Activated T-helper 1 cell treated with Interleukin-2 at 50 U/mL for 16 hours (primary cell): ENCODE measurements around the gene HOXB6.

ENCODE experiments used
- DNase-seq: peaks from one replicate; pipeline ENCODE4 v3.0.0-alpha.2; 2020; ENCODE audit warnings: low read depth

The HOXB6 gene

DNA sequence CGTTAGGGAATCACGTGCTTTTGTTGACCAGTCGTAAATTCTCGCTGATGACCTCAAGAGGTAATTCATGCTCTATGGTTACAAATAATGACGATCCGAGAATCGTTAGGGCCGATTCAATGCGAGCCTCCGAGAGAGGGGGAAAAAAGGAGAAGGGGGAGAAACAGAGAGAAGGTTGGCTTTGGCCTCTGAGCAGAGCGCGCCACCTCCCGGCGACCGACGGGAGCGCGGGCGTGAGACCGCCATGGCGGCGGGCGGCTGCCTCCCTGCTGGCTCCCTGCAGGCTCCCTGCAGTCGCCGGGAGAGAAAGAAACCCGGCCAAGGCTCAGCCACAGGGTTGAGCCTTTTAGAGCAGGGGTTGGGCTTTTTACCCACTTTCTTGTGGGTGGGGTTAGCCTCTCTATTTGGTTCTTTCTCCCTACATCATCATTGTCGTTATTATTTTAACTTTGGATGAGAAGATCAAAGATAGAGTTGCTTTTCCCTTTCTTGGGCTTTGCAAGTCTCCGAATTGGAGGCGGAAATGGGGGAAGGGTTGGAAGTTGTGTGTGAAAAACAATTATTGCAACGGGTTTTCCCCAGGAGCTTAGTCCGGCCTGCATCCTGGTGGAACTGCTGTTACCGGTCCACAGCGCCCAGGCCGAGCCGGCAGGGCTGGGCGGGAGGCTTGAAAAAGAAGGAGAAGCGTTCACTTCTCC is 10.8 kb downstream of the HOXB6 start:
- DNase-seq = peak; percentile 67

DNA sequence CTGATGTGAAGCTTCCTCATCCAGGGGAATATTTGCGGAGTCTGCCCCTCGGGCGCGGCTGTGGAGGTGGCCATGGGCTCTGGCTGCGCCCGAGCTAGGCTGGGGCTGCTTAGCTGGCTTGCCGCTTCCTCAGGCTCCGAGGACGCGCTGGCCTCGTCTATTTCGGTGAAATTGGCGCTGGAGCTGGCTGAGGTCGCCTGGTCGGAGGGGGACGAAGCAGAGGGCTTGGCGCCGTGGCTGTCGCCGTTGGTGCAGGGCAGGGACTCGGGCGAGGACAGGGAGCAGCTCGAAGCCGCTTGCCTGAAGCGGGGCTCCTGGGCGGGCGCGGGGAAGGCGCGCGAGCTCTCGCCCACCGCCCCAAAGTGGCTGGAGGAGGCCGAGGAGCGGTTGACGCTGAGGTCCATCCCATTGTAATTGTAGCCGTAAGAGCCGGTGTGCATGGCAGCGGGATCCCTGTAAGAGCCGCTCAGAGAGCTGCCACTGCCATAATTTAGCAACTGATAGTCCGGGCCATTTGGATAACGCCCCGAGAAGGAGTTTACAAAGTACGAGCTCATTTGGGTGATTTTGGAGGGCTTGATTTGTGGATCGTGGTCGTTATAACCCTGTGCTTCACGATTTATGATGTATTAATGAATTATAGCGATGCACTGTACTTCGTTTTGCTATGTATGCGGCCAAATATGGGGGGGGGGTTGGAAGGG is 11.5 kb downstream of the HOXB6 start, which contains the start of gene HOXB5:
HOXB5 (minus strand) TSS at position 654 of the 704 bp plus-strand sequence; CDS start at position 557, 97 bp downstream.
- DNase-seq = no peak

DNA sequence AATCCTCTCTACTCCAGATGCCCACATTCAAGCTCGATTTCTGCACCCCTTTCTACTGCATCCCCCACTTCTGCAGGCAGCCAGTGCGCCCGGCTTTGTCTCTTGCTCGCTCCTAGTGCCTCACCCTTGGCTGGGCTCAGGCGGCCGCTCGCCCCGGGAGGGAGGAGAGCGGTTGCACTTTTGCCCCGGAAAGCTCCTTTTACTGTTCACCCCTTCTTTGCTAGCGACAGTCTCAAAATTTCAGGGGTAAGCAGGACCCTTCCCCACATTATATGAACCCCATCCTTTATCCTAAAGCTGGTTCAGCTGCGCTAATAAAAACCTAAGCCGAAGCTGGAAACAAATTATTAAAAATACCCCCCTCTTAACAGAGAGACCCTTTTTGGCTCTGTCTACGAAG is 12.2 kb downstream of the HOXB6 start:
- no peak for DNase-seq

DNA sequence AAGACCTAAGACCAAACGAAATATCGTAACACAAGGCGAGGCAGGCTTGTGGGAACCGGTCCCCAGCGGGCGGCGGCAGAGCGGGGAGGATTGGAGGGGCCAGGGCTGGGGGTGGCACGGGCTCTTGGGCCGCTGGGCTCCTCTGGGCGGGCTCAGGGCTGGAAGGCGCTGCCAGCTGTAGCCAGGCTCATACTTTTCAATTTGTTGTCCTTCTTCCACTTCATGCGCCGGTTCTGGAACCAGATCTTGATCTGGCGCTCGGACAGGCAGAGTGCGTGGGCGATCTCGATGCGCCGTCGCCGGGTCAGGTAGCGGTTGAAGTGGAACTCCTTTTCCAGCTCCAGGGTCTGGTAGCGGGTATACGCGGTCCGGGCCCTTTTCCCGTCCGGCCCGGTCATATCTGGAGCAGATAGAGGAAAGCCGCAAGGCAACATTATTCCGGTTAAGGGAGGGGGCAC is 12.7 kb downstream of the HOXB6 start:
- no peak for DNase-seq

DNA sequence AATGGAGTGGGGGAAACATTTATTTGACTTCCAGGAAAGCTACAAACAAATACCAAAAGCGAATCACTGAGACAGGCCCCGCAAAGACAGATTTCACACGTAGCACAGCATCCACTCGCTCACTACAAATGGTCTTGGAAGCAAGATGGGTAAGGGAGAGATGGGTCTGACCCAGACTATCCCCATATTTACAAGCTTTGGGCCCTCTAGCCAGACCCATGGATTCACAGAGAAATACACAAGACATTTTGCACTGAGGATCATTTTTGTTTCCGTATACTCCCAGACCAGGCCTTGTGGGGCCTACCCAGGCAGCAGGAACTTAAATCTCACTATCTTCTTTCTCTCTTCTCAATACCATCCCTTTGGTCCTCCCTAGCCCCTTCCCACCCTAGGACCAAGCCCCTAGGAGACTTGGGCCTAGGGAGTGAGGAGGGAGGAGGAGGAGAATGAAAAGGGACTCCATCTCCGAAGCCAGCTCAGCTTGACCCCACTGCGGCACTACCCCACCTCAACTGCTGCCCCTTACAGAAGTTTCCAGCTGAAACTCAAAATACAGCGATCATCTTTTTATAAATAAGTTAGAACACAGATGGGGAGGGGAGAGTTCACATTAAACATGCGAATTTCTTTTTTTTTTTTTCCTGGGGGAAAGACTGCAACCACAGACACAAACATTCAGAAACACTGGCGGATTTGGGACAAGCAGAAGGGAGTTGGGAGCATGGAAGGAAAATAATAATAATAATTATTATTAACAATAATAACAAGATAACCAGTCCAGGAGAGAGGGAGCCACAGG is 13.3 kb downstream of the HOXB6 start:
- DNase-seq = no peak

DNA sequence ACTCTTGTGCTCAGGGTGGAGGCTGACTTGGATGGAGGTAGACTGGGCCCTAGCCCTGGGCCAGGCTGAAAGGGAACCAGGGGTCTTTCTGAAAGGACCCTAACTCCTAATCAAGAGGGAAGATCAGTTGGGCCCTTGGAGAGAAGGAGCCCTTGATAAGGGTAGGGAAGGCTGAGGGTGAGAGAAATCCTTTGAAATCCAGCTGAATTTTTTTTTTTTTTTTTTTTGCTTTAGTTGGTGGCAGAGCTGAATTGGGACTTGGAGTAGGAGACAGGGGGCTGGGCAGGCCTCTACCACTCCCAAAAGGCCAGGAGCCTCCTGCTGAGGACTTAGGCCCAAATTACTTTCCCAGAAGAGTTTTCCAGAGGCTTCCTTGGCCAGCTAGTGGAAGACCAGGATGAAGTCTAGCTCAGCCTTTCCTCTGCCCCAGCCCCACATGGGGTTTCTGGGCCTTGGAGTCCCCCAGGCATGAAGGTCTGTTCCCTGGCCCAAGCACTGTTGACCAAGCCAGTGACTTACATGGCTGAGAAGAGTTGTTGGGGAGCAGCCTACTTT is 14.1 kb downstream of the HOXB6 start:
- DNase-seq = no peak

DNA sequence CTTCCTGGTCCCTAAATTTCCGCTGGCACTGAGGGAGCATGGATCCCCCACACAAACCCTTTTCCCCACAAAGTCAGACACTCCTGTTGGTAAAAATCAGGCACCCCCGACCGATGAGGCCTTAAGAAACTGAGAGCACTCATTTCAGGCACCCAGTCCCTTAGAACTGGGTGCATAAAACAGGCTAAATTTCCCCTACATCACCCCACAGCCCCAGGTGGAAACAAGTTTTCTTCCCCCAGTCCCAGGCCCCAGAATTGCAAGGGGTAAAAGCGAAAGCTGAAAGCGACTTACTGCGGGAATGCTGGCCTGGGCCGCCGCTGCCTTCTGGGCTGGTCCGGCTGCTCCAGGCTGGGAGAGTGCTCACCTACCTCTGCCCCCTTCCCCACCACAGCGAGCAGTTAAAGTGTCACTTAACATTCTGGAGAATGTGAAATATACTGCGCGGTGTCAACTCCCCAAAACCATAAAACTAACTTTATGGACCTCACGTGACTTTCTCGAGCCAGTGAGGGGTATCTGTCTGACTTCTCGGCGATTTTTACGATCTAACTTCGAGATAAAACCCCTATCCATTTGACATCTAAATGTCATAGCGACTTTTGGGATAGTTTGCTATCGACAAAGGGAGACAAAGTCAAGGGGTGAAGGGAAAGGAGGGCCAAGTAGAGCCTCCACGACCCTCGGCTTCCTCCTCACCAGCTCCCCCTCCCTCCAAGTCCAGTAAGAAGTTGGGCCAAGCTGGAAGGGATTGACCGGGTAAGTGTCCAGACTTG is 14.8 kb downstream of the HOXB6 start, which contains the start of gene HOXB3:
HOXB3 (minus strand) TSS at position 411 of the 776 bp plus-strand sequence. CDS start 37,767 bp downstream, outside the sequence.
- DNase-seq = no peak

DNA sequence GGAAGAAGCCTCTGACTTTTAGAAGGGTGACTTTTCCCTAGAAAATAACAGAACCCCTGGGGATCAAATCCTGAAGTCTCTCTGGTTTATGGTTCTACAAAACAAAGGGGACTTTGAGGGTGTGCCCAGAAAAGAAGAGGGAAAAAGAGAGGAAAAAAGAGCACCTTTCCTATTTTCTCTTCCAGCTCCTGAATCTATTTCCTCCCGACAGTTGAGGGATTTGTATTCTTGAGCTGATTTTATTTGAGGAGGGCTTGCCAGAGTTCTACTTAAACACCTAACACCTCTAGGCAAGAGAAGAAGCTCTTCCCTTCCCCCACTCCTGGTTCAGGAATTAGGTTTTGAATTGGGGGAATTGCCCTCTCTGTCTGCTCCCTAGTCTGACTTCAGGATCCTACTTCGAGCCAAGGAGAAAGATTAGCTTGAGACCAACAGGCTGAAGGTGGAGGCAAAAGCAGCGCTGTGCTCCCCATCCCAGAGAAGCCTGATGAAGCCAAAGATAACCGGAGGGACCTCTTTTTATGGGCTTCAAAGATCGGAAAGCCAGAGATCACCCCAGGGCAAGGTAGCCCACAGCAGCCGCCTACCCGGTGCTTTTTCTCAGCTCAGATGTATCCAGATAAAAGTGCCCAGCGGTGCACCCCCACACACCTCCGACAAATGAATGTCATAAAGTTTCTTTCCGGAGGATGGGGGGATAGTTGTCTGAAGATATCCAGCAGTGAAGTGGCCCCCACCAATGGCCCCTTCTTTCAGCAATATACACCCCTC is 15.5 kb downstream of the HOXB6 start:
- DNase-seq = no peak

DNA sequence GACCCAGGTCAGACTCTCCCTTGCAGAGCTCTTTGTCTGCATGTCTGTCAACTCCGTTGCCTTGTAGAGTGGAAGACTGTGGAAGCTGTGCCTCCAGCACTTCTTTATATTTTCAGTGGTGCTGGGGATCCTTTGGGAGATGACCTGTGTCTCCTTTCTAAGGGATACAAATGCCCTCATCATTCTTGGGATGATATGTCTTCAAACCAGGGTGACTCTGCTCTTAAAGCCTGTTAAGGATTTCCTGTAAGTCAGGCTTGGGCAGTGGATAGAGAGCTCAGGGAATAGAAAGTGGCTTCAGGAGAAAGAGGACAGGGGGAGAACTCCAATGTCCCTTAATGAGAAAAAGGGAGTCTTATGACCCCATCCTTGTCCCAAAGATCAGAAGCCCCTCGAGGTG is 16.3 kb downstream of the HOXB6 start:
- no peak for DNase-seq

DNA sequence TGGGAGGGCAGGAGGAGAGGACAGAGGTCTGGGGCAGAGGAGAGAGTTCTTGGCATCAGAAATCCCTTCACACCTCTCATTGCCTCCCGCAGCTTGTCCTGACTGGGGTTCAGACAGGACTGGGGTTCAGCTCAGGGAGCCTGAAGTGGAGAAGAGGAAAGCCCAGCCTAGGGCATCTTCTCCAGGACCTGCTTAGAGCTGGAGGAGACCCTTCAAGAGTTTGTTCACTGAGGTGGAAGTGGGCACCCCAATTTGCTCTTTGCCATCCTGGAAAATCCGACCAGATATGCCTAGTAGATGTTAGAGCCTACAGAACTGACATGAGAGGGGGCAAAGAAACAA is 16.7 kb downstream of the HOXB6 start:
- DNase-seq = no peak

DNA sequence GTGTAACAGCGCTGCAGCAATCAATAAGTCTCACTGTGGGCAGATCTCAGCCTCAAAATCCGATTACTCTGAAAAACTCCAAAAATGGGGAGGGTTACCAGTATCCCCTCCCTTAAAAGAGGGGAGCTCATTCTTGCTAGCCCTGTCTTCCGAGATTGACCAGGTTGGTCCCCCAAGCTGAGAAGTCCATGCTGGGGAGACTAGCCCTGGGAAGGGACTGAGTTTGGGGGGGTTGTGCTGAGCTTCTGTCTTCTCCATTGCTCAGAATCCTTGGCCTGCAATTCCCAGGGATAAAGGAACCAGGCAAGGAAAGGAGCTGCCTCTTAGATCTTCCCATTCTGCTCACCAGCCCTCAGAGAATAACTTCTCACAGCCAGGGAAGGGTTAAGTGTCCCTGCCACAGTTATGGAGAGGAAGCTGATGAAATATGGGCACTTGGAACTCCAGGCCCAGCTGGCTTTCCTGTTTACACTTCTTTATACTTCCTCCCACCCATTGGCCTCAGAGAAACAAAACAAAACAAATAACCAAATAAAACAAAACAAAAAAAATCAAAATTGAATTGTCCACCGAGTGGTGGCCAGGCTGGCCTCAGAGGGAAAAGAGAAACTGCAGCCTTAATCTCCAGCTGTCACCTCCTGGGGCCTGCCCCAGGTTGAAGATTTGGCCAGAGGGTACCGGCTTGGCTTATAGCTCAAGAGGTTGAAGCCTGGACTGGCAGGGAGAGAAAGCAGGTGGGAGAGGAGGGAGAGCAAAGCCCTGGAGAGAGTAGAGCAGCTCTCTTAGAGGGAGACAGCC is 17.3 kb downstream of the HOXB6 start:
- no peak for DNase-seq

DNA sequence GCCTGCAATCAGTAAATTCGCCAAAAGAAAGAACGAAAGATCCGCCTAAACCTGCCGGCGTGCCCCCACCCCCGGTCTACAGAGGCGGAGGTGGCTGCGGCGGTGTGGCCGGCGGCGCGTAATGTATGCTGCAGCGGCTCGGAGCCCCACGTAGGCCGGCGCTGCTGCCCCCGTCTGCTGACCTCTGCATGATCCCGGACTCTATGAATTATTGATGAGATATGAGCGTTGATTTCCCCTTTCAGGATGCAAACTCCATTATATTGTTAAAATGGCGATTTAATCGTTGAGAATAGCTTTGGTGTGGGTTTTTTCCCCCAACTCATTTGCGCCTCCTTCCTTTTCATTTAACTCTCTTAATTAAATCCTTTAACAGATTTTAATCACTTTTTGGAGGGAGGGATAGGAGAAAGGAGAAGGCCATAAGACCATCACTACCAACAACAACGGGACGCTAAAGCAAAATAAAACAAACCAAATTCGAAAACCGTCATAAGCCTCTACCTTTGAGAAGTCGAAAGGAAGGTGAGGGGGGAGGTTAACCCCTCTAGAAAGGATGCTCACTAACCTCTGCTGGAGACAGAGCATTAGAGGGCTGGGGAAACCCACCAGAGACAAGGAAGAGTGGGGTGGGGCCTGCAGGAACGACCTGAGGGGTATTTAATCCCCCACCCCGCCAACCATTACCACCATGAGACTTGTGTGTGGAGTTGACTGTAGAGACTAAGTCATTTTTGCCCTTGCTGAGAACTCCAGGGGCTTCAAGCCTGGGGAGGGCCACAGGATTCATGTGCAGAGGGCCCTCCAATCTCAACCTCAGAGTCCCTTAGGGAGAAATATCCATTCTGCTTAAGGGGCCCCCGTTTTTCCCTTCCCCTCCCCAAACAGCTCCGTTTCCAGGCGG is 18.2 kb downstream of the HOXB6 start:
- DNase-seq = no peak

DNA sequence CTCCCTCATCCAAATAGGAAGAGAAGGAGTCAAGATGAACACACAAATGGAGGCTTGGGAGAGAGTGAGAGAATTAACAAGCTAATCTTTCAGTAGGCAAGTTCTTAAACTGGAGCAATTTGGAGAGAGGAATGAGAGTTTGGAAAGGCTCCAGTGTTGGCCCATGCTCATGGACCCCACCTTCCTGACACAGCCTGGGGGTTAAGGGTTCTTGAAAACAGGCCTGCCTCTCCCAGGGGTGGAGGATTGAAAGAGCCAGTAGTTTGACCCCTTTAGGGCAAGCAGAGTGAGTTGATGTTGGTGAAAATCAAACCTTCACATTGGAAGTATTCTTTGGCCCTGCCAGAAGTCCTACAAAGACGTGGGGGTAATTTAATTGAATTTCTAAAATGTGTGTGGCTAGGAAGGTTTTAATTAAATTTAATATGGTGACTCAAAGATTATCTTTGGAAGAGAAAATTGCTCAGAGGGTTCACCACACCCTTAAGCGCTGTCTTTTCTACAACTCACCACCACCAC is 20.5 kb downstream of the HOXB6 start:
- DNase-seq = no peak

DNA sequence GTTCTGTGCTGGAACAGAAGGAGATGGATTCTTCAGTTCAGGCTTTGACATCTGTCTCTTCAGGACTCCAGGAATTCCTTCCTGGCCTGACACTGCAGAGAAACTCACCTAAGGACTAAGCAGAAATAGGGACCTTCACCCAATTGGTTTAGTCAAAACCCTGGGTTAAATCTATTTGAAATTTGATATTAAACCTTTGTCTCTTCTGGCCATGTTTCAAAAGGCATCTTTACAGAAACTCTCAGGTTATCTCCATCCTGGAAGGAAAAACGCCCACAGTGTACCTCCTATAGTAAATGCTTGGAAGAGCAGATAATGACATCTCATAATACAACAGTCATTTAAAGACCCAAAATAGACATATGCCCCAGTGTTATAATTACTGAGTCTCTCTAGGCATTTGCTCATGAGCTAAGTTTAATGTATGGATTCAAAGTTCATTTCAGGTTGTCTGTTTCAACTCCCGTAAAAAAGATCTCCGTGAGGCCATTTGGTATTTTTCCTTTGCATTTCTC is 21.0 kb downstream of the HOXB6 start:
- DNase-seq = no peak

DNA sequence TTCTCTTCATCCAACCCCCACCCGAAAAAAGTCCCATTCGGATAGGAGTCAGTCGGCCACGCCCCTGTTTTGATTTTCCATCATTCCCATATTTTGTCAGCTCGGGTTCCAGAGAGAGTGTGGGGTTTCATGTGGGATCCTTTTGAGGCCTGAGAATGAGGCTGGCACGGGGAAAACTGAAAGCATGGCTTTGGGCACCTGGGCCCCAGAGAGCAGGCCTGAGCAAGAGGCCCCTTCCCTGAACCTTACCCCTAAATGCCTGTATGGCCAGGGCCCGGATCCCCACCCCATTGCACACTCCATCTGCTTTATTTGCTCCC is 22.1 kb downstream of the HOXB6 start:
- no peak for DNase-seq

DNA sequence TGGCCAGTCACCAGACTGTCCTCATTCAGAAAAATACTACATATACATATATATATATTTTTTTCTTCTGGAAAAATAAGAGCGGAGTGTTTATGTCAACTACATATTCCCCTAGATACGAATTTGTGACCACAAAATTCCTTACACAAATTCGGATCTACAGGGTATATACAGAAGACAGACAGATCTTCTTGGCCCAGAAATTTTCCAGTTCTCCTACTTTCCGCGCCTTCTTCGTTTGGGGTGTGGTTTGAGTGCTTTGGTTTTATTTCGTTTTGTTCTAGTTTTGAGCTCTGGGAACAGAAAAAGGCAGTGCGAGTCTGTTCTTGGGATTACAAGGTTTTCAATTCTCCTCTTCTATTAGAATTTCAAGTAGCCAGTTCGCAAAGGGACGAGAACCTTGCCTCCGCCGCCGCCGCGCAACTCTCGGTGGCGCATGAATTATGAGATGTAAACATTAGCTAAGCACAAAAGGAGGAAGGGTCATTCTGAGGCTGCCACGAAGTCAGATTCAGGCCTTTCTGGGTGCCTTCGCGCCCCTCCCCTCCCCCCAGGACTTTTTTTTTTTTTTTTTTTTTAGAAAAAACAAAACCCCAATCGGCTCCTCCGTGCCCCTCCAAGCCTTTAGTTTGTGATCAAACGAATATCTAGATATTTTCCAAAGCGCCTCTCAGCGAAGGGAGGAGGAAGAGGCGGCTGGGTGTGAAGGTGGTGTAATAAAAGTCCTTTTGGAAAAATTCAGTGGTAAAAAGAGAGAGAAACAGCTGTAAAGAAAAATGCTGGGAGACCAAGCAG is 24.8 kb downstream of the HOXB6 start:
- DNase-seq = no peak

DNA sequence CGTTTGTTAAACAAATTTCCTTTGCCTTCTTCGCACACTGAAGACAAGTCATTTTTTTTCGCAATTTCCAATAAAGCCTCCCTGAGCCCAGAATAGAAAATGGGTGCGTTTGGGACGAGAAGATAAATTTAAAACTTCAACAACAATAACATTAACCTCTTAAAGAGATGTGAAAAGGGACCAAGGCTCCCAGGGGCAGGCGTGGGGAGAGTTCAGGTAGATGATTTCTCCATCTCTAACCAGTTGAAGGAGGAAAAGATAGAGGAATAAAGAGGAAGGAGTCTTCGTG is 25.4 kb downstream of the HOXB6 start:
- DNase-seq = no peak
